Stimulated activated CD4-positive, alpha-beta T cell treated with anti-CD3 and anti-CD28 coated beads, Interleukin-2, amount 100 ng/mL, for 24 hours (primary cell): Measurements from ENCODE around the gene C10orf120.

Source experiments
- DNase-seq, 2 donors: peaks; one replicate each; pipeline ENCODE4 v3.0.0-alpha.2; 2020

The C10orf120 gene

GRCh38 chr10:122699796-122700455 is at the start of gene C10orf120:
Gene C10orf120 (minus strand): TSS chr10:122699846. CDS start chr10:122699790, 56 bp downstream.
- no peak for DNase-seq

GRCh38 chr10:122748496-122748895 is 48.9 kb upstream of the C10orf120 start:
- no peak for DNase-seq

- DNase-seq = no peak
These were observed 46.8 kb upstream of the C10orf120 start for GRCh38 chr10:122746408-122746807.

GRCh38 chr10:122744257-122744656 is 44.6 kb upstream of the C10orf120 start:
- no peak for DNase-seq

- DNase-seq = no peak
These were observed 41.0 kb upstream of the C10orf120 start for GRCh38 chr10:122740640-122741039.

- DNase-seq = no peak
These were observed 38.4 kb upstream of the C10orf120 start for GRCh38 chr10:122738031-122738430.

- DNase-seq = no peak
These were observed 34.5 kb upstream of the C10orf120 start for GRCh38 chr10:122733931-122734665.

GRCh38 chr10:122733443-122733842 is 33.8 kb upstream of the C10orf120 start:
- DNase-seq = no peak

- no peak for DNase-seq
These were observed 30.6 kb upstream of the C10orf120 start for GRCh38 chr10:122730238-122730637.

GRCh38 chr10:122729126-122729525 is 29.5 kb upstream of the C10orf120 start:
- no peak for DNase-seq

GRCh38 chr10:122727426-122727825 is 27.8 kb upstream of the C10orf120 start:
- no peak for DNase-seq

- DNase-seq = no peak
These were observed 26.1 kb upstream of the C10orf120 start for GRCh38 chr10:122725768-122726167.

GRCh38 chr10:122725006-122725405 is 25.4 kb upstream of the C10orf120 start:
- DNase-seq = no peak

GRCh38 chr10:122721111-122721510 is 21.5 kb upstream of the C10orf120 start:
- no peak for DNase-seq

- DNase-seq = no peak
These were observed 16.4 kb upstream of the C10orf120 start for GRCh38 chr10:122716025-122716424.

- DNase-seq = no peak
These were observed 15.9 kb upstream of the C10orf120 start for GRCh38 chr10:122715576-122715975.

GRCh38 chr10:122713091-122713885 is 13.6 kb upstream of the C10orf120 start:
- DNase-seq = no peak

- no peak for DNase-seq
These were observed 10.9 kb upstream of the C10orf120 start for GRCh38 chr10:122710576-122710975.

GRCh38 chr10:122709971-122710370 is 10.3 kb upstream of the C10orf120 start:
- DNase-seq = no peak

GRCh38 chr10:122707535-122707934 is 7.9 kb upstream of the C10orf120 start:
- no peak for DNase-seq

- DNase-seq = no peak
These were observed 7.3 kb upstream of the C10orf120 start for GRCh38 chr10:122706947-122707346.

GRCh38 chr10:122706467-122706866 is 6.8 kb upstream of the C10orf120 start:
- no peak for DNase-seq
